ENCODE results near the gene DMRT1.

Gene DMRT1

GRCh38 chr9:841371-842209 is at the start of gene DMRT1:
Gene DMRT1, plus strand, starts transcription at chr9:841697. Its CDS starts 142 bp downstream, at chr9:841839.
- no peak for DNase-seq

DNA sequence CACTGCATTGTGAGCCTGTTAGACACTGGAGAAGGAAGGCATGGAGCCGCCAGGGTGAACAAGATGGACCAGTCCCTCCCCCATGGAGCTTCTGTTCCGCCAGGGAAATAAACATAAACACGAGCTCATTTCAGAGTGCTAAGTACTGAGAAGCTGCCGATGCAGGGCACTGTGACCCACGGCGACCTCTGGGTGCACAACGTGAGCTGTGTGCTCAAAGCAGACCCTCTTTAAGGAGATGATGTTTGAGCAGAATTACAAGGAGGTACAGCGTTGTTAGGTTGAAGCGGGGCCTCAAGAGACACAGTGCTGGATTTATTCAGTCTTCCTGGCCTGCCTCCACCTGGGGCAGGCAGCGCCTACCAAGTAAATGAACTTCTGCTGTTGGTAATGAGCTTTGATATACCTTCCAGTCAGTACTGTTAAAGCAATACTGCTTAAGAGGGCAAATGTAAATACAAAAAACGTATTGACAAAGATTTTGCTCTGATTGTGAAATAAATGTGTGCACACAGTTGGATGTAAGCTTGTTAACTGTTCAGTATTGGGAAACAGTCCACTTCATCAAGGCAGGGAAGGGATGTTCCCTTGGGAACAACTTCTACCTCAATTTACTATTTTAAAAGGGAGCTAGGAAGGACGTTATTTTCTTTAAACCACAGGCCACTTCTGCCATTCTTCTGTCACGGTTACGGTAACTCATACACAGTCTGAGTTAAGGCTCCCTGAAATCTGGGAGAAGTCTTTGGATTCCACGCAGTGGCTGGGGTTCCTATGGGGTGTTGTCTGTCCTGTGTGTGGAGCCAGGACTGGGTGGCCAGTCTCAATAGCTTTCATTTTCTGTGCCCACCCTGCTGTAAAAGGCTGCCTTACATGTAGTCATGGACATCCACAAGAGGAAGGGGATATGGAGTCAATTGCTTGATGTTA is 48.9 kb upstream of the DMRT1 start:
- DNase-seq = no peak

GRCh38 chr9:794386-794785 is 47.1 kb upstream of the DMRT1 start:
- DNase-seq = no peak

- DNase-seq = no peak
Observed at GRCh38 chr9:795869-796268, 45.6 kb upstream of the DMRT1 start.

GRCh38 chr9:800591-801150 is 40.8 kb upstream of the DMRT1 start:
- no peak for DNase-seq

DNA sequence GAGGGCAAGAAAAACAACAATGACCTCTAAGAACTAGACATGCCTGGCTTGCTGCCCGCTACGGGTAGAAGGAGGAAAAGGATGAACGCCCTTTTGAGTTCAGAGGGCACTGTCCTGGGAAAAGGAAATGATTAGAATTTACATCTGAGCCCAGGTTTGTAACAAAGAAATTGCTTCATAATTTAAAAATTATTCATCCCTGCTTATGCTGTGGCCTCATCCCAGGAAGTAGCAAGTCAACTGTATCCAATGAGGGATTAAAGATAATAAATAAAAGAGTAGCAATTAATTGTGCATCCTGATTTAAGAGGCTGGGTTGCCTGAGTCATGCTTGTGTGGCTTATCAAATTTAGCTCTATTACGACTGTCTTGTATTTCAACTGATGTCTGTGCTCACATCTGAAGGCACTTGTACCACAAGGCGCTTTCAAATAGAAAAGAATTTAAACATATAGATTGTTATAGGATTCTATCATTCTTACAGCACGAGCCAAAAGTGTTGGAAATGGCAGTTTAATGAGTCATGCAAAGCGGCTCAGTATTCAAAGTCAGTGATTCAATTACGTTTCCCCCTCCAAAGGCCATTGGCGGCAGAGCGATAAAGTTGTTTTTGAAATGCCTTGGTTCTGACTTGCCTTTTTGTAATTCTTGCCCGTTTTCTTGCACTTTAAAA is 40.0 kb upstream of the DMRT1 start:
- DNase-seq = no peak

- no peak for DNase-seq
Observed at GRCh38 chr9:804026-804425, 37.5 kb upstream of the DMRT1 start.

DNA sequence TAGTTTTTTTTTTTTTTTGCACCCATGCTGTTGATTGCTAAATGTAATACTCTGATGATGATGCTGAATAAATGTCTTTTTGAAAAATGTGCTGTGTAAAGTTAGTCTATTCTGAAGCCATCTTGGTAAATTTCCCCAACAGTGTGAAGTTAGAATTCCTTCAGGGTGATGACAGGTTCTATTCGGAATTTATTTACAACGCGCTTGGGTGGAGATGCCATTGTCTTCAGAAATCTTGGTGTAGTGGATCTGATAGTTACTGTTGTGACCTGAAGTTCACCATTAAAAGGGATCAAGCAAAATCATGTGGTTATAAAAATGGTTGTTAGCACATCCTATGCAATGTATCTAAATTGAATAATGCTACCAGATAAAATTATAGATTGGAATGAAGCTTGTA is 36.3 kb upstream of the DMRT1 start:
- no peak for DNase-seq

DNA sequence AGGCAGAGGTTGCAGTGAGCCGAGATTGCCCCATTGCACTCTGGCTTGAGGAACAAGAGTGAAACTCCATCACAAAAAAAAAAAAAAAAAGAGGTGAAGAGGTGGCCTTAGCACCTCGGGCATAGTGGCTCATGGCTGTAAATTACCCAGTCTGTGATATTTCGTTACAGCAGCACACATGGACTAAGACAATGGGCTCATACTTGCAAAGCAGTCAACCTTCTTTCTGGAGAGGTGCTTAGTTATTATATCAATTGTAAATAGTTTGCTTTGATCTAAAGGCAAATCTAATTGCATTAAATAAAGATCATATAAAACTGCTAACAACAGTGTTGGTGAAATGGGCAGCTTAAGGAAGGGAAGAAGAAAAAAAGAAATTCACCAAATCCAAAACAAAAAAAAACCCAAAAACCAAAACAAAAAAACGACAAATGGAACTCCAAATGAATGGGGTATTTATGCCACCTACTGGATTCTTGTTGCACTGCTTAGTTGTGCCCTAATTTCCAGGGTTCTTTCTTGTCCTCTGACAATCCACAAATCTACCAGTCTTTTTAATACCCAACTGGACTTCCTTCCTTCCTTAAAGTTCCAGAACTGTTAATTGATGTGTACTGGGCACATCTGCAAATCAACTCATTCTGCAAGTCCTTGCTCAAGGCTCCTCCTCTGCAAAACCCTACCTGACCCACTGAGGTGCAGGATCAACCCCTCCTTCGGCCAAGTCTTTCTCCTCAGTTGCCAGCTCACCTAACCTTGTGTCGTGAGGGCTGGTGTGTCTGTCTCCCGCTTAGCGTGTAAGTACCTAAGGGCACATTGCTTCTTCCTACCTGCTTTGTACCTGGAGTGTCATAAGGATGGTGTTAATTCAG is 35.0 kb upstream of the DMRT1 start:
- no peak for DNase-seq

DNA sequence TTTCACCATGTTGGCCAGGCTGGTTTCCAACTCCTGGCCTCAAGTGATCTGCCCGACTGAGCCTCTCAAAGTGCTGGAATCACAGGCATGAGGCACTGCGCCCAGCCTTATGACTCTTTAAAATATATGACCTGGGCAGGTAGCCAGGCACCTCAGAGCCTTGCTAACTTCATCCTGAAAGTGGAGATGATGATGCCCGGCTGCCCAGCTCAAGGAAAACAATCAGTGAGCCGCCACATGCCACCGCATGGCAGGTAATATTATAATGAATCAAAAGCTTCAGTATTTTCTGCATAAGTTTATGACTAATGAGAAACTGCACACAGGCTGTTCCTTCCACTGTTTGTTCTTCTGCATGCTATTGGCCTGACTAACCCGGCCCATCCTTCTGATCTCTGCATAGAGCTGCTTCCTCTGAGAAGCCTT is 30.4 kb upstream of the DMRT1 start:
- DNase-seq = no peak

GRCh38 chr9:818958-819357 is 22.5 kb upstream of the DMRT1 start:
- no peak for DNase-seq

DNA sequence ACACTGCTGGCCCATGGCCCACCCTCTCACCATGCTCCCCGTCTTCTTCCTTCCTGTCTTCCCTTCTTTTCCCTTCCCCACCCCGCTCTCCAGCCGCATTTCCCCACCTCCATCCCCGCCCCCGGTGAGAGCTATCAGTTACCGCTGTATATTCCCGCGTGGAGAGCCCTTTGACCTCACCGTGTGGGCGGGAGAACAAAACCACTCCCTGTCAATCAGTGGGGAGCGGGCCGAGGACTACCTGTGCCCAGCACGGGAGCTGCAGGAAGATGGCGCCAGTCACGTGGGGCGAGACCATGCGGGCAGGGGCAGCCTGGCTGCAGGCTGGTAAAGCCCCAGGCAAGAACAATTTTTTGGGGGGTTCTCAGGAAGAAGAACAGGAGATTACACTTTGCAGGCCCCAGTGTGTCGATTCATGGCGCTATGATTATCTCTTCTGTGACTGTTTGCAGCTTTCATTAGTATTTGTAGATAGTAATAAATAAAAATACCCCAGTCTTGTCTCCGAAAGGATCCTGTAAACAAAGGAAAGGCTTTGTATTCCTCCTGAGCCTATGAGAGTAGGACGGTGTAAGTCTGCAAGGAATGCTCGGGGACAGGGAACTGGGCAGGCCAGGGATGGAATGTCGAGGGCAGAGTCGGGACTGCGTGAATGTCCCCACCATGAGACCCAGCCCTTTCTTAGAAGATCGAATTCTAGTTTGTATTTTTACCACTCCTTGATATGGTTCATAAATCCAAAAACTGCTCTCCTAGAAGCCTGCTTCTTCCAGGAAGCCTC is 14.8 kb upstream of the DMRT1 start:
- DNase-seq = no peak

DNA sequence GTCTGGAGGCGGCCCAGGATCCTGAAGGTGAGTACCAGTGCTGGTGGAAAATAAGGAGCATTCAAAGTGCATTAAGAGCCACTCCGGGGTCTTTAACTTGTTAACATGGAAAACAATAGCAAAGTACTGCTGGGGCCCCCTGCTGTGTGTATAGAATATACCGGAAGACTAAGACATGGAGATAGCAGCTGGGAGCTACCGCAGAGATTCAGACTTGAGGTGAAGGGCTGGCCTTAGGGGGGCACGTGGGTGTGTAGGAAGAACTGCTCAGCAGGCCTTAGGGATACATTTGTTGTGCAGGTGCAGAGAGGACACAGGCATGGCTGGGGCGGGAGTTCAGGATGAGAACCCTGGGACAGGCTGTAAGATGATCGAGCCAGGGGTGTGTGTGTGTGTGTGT is 1.2 kb upstream of the DMRT1 start:
- no peak for DNase-seq

GRCh38 chr9:842635-843426 is 1.3 kb downstream of the DMRT1 start:
- no peak for DNase-seq

DNA sequence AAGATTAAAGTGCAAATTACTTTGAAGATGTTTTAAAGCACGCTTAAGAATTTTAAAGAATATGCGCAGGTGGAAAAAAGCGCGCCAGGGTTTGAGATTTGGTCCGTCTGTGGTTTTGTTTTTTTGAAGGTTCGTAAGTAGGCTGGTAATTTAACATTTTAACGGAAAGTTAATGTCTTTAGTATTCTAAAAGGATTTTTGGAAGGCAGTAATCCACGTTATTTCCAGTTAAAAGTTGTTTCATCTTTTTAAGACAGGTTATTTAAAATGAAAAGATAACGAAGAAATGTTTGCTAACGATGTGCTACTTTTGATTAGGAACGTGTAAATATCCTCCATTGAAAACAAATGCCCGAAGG is 1.9 kb downstream of the DMRT1 start:
- no peak for DNase-seq

DNA sequence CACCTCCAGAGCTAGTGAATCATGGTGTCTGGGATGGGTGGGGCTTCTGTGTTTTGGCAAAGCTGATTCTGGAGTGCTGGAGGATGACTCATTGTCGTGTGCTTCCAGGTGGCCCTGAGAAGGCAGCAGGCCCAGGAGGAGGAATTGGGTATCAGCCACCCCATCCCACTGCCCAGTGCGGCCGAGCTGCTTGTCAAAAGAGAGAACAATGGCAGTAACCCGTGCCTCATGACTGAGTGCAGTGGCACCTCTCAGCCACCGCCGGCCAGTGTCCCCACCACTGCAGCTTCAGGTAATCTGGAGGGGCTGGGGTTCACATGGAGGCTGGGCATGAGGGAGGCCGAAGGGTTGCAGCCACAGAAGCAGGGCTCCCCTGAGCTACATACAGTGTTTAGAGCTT is 5.4 kb downstream of the DMRT1 start:
- no peak for DNase-seq

DNA sequence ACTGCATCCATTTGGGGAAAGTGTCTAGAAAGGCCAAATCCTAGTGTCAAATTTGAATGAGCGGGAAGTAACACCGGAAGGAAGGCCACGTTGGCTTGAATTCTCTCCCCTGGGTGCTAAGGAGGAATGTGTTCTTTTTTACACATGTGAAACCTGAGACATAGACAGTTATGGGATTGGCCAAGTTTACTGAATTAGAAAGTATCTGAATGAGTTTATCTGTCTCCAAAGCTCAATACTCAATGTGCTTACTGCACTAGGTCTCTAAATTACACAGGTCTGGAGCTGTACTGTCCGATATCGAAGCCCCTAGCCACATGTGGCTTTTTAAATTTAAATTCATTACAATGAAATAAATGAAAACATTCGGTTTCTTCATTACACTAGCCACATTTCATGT is 6.0 kb downstream of the DMRT1 start:
- no peak for DNase-seq

- DNase-seq = no peak
Observed at GRCh38 chr9:849431-849830, 7.9 kb downstream of the DMRT1 start.

GRCh38 chr9:852539-852938 is 11.0 kb downstream of the DMRT1 start:
- no peak for DNase-seq

- no peak for DNase-seq
Observed at GRCh38 chr9:859251-859650, 17.8 kb downstream of the DMRT1 start.
